Pons (tissue), 1 donor: Measurements from ENCODE around the gene DNAH10.

Experiments used
- DNase-seq: peaks from one replicate; pipeline ENCODE4 v3.0.0-alpha.2; 2016; ENCODE audit warnings: low spot score

DNAH10 gene

GRCh38 chr12:123744836-123745235, 17.3 kb upstream of the DNAH10 start:
- DNase-seq, result peak; percentile 24

GRCh38 chr12:123747309-123747708, 14.8 kb upstream of the DNAH10 start:
- DNase-seq, result no peak

- no peak for DNase-seq
Observed at GRCh38 chr12:123748161-123748560, 13.9 kb upstream of the DNAH10 start.

- DNase-seq, result no peak
Observed at GRCh38 chr12:123748661-123749060, 13.4 kb upstream of the DNAH10 start.

GRCh38 chr12:123749355-123749754, 12.7 kb upstream of the DNAH10 start:
- DNase-seq, result no peak

- no peak for DNase-seq
Observed at GRCh38 chr12:123750159-123750656, 11.9 kb upstream of the DNAH10 start.

- DNase-seq, result no peak
Observed at GRCh38 chr12:123752046-123752445, 10.1 kb upstream of the DNAH10 start.

- no peak for DNase-seq
Observed at GRCh38 chr12:123754041-123754772, 7.9 kb upstream of the DNAH10 start.

GRCh38 chr12:123757561-123757960, 4.5 kb upstream of the DNAH10 start:
- no peak for DNase-seq

GRCh38 chr12:123760267-123760938, 1.7 kb upstream of the DNAH10 start:
- no peak for DNase-seq

GRCh38 chr12:123762715-123763052, 583 bp downstream of the DNAH10 start:
- no peak for DNase-seq

- no peak for DNase-seq
Observed at GRCh38 chr12:123763093-123763492, 992 bp downstream of the DNAH10 start.

GRCh38 chr12:123764109-123764508, 2.0 kb downstream of the DNAH10 start:
- no peak for DNase-seq

GRCh38 chr12:123765504-123766035, 3.5 kb downstream of the DNAH10 start:
- no peak for DNase-seq

- no peak for DNase-seq
Observed at GRCh38 chr12:123767613-123768012, 5.5 kb downstream of the DNAH10 start.

- DNase-seq, result no peak
Observed at GRCh38 chr12:123771261-123771660, 9.2 kb downstream of the DNAH10 start.

GRCh38 chr12:123772074-123772473, 10.0 kb downstream of the DNAH10 start:
- no peak for DNase-seq

- no peak for DNase-seq
Observed at GRCh38 chr12:123773375-123773774, 11.3 kb downstream of the DNAH10 start.

GRCh38 chr12:123779551-123779950, 17.4 kb downstream of the DNAH10 start:
- no peak for DNase-seq

GRCh38 chr12:123782997-123783792, 21.1 kb downstream of the DNAH10 start:
- DNase-seq, result no peak

- no peak for DNase-seq
Observed at GRCh38 chr12:123787466-123787865, 25.4 kb downstream of the DNAH10 start.

- no peak for DNase-seq
Observed at GRCh38 chr12:123788541-123788940, 26.4 kb downstream of the DNAH10 start.
